Measurements from ENCODE around the gene ITSN2.

Gene ITSN2

DNA sequence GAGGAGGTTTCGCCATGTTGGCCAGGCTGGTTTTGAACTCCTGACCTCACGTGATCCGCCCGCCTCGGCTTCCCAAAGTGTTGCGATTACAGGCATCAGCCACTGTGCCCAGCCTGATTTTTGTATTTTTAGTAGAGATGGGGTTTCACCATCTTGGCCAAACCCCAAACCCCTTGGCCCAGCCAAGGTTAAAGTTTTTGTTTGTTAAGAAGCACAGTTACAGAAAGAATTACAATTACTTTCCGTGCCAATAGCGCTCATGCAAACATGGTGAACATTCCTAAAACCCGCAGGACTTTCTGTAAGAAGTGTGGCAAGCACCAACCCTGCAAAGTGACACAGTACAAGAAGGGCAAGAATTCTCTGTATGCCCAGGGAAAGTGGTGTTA is 26.1 kb downstream of the ITSN2 start:
- DNase-seq (ENCODE audit: low read depth), result no peak

GRCh38 chr2:24332791-24333540 is 27.4 kb downstream of the ITSN2 start:
- no peak for DNase-seq (ENCODE audit: low read depth)

- no peak for DNase-seq (ENCODE audit: low read depth)
Measured at GRCh38 chr2:24330161-24330560, 30.2 kb downstream of the ITSN2 start.

- no peak for DNase-seq (ENCODE audit: low read depth)
Measured at GRCh38 chr2:24329700-24330099, 30.6 kb downstream of the ITSN2 start.

GRCh38 chr2:24328010-24328409 is 32.3 kb downstream of the ITSN2 start:
- DNase-seq (ENCODE audit: low read depth), result no peak

- DNase-seq (ENCODE audit: low read depth), result no peak
Measured at GRCh38 chr2:24317491-24317920, 42.8 kb downstream of the ITSN2 start.

DNA sequence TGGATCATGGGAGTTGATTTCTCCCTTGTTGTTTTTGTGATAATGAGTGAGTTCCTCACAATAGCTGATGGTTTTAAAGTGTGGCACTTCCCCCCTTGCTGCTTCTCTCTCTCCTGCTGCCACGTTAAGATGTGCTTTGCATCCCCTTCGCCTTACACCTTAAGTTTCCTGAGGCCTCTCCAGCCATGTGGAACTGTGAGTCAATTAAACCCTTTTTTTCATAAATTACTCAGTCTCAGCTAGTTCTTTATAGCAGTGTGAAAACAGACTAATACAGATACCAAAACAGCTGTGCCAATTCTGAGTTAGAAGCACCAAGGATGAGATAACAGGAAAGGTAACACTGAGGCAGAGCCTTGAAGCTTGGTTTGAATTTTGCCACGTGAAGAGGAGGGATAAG is 44.7 kb downstream of the ITSN2 start:
- DNase-seq (ENCODE audit: low read depth), result no peak

DNA sequence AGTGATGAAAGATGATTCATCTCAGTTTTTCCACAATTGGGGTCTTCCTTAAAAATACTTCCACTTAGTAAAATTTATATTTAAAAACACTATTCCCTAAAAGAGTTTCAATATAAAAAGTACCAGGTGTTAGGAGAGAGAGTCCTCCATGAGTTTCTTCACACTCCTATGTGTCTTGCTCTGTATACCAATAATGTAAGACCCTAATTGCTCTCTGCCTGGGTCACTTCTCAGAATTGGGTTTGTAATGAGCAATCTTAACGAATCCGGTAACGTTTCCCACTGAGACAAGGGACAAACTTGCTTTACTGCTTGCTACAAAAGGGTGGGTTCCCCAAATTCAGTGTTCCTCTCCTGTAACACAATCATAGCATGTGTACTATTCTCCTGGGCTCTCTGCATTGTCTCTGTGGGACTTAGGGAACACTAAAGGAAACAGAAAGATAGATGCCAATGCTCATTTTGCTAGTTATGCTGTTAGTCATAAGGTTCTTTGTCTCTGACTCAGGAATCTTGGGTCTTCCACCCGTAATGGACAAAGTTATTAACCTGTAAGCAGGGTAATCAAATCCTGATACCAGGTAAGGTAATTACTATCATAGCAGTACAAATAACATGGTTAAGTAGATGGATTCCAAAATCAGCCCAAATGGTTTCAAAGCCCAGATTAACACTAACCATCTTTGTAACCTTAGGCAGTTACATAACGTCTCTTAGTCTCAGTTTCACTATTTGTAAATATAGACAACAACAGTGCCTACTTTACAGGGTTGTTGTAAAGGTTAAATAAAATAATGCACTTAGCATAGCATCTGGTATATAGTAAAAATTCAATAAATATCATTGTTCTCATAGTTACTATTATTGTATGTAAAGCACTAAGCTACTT is 46.3 kb downstream of the ITSN2 start:
- no peak for DNase-seq (ENCODE audit: low read depth)

DNA sequence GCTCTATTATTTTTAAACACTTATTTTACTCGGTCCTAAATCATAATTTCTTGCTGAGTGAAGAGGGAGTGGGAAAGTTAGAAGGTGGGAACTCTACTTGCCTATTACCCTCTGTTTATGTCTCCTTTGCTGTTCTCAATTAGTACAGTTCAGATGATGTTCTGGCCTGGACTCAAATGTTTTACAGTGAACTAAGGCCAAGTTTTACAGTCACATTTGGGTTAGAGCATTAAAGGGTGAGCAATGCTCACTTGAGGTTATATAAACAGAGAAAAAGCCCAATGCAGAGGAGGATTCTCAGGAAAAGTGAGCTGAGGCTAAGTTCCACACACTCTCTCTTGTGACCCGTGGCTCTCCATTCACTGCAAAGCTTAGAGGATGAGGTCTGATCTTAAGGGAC is 52.4 kb downstream of the ITSN2 start:
- no peak for DNase-seq (ENCODE audit: low read depth)

GRCh38 chr2:24304631-24305030 is 55.7 kb downstream of the ITSN2 start:
- no peak for DNase-seq (ENCODE audit: low read depth)

DNA sequence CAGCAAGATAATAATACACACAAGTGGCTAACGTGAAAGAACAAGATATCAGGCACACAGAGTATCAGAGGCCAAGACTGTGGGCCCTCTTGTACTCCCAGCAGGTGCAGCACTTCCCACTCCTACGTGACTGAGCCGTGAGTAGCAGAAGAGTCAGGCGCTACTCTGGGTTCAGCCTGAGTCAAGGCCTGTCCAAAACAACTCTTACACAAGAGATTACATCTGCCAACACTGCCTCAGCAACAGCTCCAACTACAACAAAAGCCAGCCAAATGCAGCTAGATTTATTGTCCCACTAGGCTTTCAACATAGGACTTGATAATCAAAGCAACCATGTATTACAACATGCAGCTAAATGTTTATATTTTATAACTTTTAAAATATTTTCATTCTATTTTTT is 56.2 kb downstream of the ITSN2 start:
- DNase-seq (ENCODE audit: low read depth), result no peak

- DNase-seq (ENCODE audit: low read depth), result no peak
Measured at GRCh38 chr2:24301599-24301998, 58.7 kb downstream of the ITSN2 start.

- no peak for DNase-seq (ENCODE audit: low read depth)
Measured at GRCh38 chr2:24297663-24298062, 62.7 kb downstream of the ITSN2 start.

DNA sequence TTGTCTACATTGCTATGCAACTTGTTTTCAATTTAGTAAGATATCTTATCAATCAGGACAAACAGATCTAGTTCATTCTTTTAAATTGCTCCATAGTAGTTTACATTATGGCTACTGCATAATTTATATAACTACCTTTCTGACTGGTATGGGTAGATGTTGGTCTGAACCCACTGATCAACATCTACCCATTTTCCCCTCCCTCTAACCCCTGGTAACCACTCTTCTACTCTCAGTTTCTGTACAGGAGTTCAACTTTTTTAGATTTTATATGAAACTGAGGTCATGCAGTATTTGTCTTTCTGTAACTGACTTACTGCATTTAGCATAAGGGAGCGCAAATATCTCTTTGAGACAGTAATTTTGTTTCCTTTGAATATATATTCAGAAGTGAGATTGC is 73.2 kb downstream of the ITSN2 start:
- no peak for DNase-seq (ENCODE audit: low read depth)

DNA sequence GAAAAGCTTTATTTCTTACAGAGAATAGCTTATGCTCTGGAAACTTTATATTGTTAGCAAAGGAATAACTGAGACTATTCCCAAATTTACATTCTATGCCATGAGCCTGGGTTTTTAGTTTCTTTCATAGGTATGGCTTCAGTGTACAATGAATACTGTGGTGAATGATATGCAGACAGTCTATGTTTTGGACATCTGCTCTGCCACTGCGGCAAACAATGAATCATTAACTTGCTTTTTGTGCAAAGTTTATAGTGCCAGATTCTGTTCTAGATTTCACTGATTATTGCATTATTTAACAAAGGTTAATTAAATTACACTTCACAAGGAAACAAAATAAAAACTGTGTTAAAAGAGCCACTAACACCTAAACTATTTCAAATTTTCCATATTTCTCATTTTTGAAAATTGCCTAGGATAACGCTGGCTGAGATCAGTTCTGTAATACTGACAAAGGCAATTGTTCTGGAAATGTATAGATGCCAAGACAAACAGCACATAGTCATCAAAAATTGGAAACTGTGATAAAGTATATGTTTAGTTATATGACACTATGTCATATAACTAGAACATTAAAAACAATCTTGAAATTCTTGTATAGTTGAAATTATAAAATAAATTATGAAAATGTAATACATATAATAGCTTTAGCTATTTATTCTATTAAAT is 74.7 kb downstream of the ITSN2 start:
- no peak for DNase-seq (ENCODE audit: low read depth)

GRCh38 chr2:24280645-24281044 is 79.7 kb downstream of the ITSN2 start:
- no peak for DNase-seq (ENCODE audit: low read depth)

DNA sequence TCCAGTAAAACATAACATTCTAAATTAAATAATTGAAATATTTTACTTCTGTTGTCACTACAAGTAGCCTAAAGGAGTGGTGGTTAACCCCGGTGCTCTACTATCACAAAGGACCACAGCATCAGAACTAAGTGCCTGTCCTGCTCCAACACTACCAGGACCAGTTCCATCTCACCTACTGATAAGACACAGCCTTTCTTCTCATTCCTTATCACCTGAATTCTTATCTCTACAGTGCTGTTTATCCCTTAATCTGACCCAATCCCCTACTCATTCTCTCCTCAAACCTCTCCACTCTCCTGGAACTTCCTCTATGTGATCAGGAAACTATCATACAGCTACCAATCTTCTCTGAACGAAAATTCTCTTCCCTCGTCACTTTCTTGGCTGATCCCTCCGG is 80.2 kb downstream of the ITSN2 start:
- DNase-seq (ENCODE audit: low read depth), result no peak

GRCh38 chr2:24276349-24276899 is 83.9 kb downstream of the ITSN2 start:
- DNase-seq (ENCODE audit: low read depth), result no peak

DNA sequence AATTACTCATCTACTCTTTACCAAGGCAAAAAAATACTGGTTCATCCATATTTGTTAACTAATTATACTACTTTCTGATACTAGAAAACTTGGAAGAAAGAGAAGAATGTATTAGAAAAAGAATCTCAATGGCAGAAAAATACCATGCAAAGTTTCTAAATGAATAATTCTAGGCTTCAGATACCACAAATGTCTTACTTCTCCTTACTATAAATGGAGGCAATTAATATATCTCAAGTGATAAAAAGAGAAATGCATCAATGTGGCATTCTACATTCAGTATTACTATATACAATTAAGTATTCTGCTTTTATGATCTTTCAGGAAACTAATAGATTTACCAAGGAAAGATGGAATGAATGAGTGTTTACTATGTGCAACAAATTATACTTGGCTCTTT is 85.5 kb downstream of the ITSN2 start:
- no peak for DNase-seq (ENCODE audit: low read depth)

- DNase-seq (ENCODE audit: low read depth), result no peak
Measured at GRCh38 chr2:24273598-24273997, 86.7 kb downstream of the ITSN2 start.

DNA sequence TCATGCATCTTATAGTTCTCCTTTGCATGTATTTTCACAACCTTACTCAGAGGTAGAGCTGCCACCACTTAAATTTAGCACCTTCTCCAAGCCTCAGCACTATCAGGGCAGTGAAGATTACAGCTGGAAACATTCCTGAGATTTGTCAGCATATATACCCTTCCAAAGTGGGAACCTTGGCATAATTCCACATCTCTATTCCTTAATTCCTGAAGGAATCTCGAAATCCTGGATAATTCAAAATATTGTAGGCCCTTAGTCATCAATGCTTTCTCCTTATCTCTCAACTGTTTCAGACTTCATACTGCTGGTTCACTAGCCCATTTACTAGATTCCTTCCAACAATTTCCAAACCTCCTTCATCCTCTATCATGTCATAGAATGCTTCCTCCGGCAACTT is 87.4 kb downstream of the ITSN2 start:
- DNase-seq (ENCODE audit: low read depth), result no peak

GRCh38 chr2:24272161-24272802 is 88.1 kb downstream of the ITSN2 start:
- DNase-seq (ENCODE audit: low read depth), result no peak

All from stimulated activated CD8-positive, alpha-beta memory T cell treated with anti-CD3 and anti-CD28 coated beads, Interleukin-4, amount 100 ng/mL, for 24 hours (primary cell).